ENCODE measurements around the gene SELPLG.

GRCh38 chr12:108578813-108579212 is 54.9 kb downstream of the SELPLG start:
- TF ChIP-seq CTCF (IDR thresholded peaks at IDR 0.05; ENCODE audit: poor library complexity, severe bottlenecking) (no peak), REST (IDR thresholded peaks at IDR 0.05; ENCODE audit: borderline replicate concordance) (no peak), SMC3 (conservative IDR thresholded peaks at IDR 0.05; ENCODE audit: poor library complexity) (no peak), POLR2AphosphoS5 (IDR thresholded peaks at IDR 0.05) (no peak), MXI1 (conservative IDR thresholded peaks at IDR 0.05; ENCODE audit: poor library complexity, severe bottlenecking) (no peak), EP300 (conservative IDR thresholded peaks at IDR 0.05; ENCODE audit: poor library complexity, severe bottlenecking) (no peak), EZH2 (IDR thresholded peaks at IDR 0.05; ENCODE audit: borderline replicate concordance, insufficient read depth, low read length, poor library complexity, severe bottlenecking) (no peak), RAD21 (conservative IDR thresholded peaks at IDR 0.05) (no peak)
